Islet of Langerhans (tissue), 1 donor: ENCODE data around the gene PRTN3.

ENCODE experiments used
- FAIRE-seq: peaks from one replicate; lab custom pipeline; 2011; peaks lifted over from hg19 to GRCh38; lab: Jason Lieb, UNC

The PRTN3 gene

GRCh38 chr19:840519-841206, at the start of gene PRTN3:
Gene PRTN3, plus strand, starts transcription at chr19:840999. Its CDS starts 10 bp downstream, at chr19:841009.
- no peak for FAIRE-seq

- FAIRE-seq, result no peak
Observed at GRCh38 chr19:791007-791566, 49.7 kb upstream of the PRTN3 start.

GRCh38 chr19:791567-792305, 49.1 kb upstream of the PRTN3 start:
- no peak for FAIRE-seq

- no peak for FAIRE-seq
Observed at GRCh38 chr19:792306-792885, 48.4 kb upstream of the PRTN3 start.

GRCh38 chr19:793806-794205, 47.0 kb upstream of the PRTN3 start:
- FAIRE-seq, result no peak

GRCh38 chr19:795073-795611, 45.7 kb upstream of the PRTN3 start:
- FAIRE-seq, result no peak

- FAIRE-seq, result no peak
Observed at GRCh38 chr19:795691-796581, 44.9 kb upstream of the PRTN3 start.

GRCh38 chr19:796692-797527, 43.9 kb upstream of the PRTN3 start, which contains the start of gene PTBP1:
Gene PTBP1, plus strand, starts transcription at chr19:797452. Its CDS starts 46 bp downstream, at chr19:797498.
- peak; percentile 94 for FAIRE-seq

- no peak for FAIRE-seq
Observed at GRCh38 chr19:797528-798414, 43.0 kb upstream of the PRTN3 start.

GRCh38 chr19:798415-799075, 42.3 kb upstream of the PRTN3 start:
- no peak for FAIRE-seq

GRCh38 chr19:799076-799881, 41.5 kb upstream of the PRTN3 start:
- no peak for FAIRE-seq

- no peak for FAIRE-seq
Observed at GRCh38 chr19:800360-801029, 40.3 kb upstream of the PRTN3 start.

GRCh38 chr19:801030-801860, 39.6 kb upstream of the PRTN3 start:
- FAIRE-seq, result no peak

GRCh38 chr19:801861-802497, 38.8 kb upstream of the PRTN3 start:
- FAIRE-seq, result no peak

GRCh38 chr19:802498-803098, 38.2 kb upstream of the PRTN3 start:
- no peak for FAIRE-seq

- FAIRE-seq, result no peak
Observed at GRCh38 chr19:803099-803561, 37.7 kb upstream of the PRTN3 start.
